Stimulated activated CD8-positive, alpha-beta memory T cell treated with anti-CD3 and anti-CD28 coated beads, Interleukin-4, amount 100 ng/mL, for 48 hours (primary cell): ENCODE measurements around the gene SIT1.
"Not testable (repeated sequence)": the region's sequence is repeated elsewhere in the genome, so short reads cannot be mapped to it uniquely, and the experiment has no call there.

Experiments used
- DNase-seq: peaks from one replicate; pipeline ENCODE4 v3.0.0-alpha.2; 2020

SIT1 gene

DNA sequence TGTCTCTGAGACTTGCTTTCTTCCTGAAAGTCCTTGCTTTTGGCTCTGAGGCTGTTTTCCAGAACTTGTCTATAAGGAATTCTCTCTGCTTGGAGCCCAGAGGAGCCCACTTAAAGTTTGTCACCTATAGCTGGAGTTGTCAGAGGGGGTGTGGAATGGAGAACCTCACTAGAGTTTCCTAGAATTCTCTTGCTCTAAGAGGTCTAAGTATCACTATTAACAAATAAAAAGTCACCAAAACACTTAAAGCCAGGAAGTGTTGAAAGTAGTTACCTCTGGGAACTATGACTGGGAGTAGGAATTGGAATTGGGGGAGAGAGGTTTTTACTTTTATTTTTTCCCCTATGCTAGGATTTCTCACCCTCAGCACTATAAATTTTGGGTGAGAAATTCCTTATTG is 15.0 kb downstream of the SIT1 start:
- DNase-seq, result no peak

DNA sequence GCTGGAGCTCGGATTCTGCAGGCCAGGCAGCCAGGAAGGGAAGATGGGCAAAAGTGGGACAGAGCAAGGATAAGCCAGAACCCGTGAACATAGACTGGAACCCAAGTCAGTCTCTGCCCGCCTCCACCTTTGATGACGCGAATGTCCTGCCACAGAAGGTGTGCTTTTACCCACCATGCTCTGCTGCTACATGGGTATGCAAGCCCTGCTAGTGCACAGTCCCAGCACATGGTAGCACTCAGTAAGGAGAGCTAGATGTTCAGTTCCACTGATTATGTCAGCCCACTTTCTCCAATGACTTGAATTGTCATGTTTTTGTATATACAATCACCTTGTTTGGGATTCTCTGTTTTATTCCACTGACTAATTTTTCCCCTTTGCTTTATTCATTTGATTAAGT is 21.1 kb downstream of the SIT1 start:
- DNase-seq, result no peak

DNA sequence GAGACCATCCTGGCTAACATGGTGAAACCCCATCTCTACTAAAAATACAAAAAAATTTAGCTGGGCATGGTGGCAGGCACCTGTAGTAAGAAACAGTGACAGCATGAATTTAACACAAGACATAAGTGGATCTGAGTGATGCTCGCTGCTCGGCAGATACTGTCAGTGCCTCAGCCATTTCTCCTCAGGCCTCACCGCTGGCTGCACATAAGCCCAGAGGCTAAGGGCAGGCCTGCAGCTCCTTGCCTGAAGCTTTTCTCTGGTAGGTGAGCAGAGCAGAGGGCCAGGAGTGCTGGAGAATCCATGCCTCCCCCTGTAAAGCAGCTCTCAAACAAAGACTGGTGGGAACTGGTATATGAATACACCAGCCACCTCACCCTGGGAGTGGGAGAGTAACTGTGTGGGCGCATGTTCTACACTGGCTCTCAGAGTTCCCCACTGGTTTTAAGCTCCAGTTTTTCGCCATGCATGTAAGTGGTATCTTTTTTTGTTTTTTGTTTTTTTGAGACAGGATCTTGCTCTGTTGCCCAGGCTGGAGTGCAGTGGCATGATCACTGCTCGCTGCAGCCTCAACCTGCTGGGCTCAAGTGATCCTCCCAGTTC is 22.2 kb downstream of the SIT1 start:
- no peak for DNase-seq

DNA sequence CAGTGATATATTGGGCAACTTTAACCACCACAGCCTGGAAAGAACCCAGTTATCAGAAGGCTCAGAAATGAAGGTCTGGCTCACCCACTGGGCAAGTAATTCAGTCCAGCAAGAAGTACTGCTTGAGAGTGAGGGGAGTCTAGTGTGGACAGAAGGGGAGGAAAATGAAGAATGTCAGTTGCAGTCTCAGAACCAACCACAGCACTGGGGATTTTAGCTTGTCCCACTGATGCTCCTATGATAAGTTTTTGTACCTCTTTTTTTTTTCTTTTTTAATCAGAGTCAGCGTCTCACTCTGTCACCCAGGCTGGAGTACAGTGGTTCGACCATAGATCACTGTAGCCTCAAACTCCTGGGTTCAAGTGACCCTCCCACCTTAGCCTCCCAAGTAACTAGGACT is 23.2 kb downstream of the SIT1 start:
- DNase-seq, result no peak

GRCh38 chr9:35619800-35620158 is 31.0 kb downstream of the SIT1 start:
- peak; percentile 42 for DNase-seq

DNA sequence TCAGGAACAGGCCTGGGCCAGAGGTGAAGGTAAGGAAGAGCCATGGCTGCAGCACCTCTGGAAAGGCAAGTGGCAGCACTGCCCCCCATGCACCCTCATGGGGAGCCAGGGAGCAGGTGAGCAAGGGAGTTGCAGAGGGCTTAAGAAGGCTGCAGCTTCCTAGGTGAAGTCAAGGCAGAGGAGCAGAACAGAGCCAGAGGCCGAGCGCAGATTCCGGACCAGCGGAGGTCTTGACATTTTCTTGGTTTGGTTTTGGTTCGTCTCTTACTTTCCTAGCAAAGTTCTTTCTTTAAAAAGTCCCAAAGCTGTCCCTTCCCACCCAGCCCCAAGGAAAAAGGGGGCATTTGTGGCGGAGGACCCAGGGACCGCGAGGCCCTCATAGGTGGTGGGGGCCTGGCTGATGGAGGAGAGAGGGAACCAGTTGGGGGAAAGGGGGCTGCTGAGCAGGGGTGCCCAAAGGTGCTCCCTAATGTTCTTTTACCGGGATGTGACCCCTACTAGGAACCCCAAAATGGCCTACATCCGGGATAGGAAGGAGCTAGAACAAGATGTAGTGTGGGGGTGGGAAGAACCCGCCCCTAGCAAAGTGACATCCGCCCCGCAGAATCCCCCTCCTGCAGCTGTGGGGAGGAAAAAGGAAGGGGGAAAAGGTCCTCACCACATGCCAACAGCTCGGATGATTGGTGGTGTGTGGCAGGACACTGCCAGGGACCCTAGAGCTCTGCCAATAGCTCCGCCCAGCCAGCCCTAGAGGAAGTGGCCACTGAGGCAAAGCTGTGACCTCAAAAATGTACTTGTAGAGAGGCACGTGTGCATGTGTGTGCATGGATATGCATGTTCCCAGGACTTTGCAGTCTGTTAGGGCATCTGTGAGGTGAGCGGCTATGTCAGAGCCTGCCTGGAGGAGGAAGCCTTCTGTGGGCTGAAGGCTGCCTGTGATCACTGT is 31.6 kb downstream of the SIT1 start:
- DNase-seq, result peak; percentile 69

GRCh38 chr9:35618325-35618727 is 32.4 kb downstream of the SIT1 start, which contains the start of gene CD72:
CD72 (minus strand) TSS chr9:35618413; CDS start chr9:35618303, 110 bp downstream.
- DNase-seq, result no peak

- no peak for DNase-seq
These were observed 33.2 kb downstream of the SIT1 start for GRCh38 chr9:35617548-35617947.

DNA sequence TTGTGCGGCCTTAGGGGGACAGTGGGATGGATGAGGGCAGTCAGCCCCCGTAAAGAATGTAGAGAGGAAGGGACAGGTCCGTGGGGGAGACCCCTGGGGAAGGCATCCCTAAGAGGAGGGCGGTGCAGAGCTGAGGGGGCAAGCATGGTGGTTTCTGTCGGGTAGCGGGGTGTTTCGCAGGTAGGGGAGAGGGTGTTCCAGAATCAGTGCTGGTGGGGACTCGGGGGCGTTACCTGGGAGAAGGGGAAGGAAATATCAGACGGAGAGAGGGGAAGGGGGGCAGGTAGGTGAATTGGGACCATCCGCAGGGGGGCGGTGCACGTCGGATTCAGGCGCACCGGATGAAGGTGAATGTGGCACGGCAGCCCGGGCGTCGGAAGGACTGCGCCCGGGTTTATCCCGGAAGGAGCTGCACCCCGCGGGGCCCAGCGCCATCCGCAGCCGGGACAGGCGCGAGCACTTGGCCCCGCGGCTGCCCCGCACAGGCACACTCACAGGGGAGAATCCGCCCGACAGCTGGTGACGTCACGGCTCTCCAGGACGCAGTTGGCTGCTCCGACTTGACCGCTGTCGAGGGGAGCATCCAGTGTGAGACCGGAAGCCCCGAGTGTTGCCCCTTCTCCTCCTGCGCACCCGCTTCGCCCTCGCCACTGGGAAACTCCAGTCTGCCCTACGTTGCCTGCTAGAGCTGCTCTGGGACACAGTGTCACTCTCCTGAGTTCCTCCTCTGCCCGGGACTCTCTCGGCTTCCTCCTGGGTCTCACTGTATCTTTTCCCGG is 33.9 kb downstream of the SIT1 start:
- peak; percentile 83 for DNase-seq

- DNase-seq, result no peak
These were observed 34.6 kb downstream of the SIT1 start for GRCh38 chr9:35615981-35616680.

DNA sequence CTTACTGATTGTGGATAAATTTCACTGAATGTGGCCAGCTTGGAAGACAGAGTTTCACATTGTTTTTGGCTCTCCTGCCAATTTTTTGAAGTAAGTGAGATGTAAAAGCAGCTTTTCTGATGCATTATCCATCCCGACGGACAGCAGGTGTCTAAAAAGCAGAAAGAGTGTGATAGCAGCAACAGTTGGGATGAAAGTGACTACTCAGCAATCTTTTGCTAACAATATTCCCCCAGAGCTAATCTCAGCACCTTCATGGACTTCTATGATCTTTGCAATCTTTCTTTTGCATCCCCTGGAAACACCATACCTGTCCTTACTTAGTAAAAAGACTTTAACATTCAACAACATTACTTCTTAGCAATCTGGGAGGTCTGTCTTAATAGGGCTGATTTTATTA is 37.9 kb downstream of the SIT1 start:
- DNase-seq, result no peak

GRCh38 chr9:35612066-35612465 is 38.7 kb downstream of the SIT1 start:
- DNase-seq, result not testable (repeated sequence)

GRCh38 chr9:35611230-35611797 is 39.4 kb downstream of the SIT1 start:
- DNase-seq, result peak; percentile 70

DNA sequence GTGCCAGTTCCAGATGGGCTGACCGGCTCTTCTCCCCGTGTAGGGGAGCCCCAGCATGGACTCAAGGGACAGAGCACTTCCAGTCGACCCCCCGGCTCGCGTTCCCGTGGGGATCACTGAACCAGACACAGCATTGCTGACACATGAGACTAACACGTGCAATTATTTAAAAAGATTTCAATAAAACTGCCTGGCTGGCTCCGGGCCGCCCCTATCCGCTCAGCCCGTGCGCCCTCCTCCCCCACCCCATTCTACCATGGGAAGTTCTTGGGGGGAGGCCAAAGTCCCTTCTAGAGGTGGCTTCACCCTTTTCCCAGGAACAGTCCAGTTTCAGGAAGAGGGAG is 40.9 kb downstream of the SIT1 start:
- no peak for DNase-seq

DNA sequence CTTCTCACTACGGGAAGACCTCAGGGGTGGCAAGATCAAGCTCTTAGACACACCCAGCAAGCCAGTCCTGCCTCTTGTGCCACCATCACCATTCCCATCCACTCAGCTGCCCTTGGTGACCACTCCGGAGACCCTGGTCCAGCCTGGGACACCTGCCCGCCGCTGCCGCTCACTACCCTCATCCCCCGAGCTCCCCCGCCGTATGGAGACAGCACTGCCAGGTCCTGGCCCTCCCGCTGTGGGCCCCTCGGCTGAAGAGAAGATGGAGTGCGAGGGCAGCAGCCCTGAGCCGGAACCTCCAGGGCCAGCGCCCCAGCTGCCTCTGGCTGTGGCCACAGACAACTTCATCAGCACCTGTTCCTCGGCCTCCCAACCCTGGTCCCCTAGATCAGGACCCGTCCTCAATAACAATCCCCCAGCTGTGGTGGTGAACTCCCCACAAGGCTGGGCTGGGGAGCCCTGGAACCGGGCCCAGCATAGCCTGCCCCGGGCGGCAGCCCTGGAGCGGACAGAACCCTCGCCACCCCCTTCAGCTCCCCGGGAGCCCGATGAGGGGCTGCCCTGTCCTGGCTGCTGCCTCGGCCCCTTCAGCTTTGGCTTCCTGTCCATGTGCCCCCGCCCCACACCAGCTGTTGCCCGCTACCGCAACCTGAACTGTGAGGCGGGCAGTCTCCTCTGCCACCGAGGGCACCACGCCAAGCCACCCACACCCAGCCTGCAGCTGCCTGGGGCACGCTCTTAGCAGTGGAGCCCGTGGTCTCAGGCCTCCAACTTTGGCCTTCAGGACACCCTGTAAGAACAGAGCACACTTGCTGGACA is 41.5 kb downstream of the SIT1 start:
- DNase-seq, result no peak

- no peak for DNase-seq
These were observed 42.5 kb downstream of the SIT1 start for GRCh38 chr9:35608221-35608620.

DNA sequence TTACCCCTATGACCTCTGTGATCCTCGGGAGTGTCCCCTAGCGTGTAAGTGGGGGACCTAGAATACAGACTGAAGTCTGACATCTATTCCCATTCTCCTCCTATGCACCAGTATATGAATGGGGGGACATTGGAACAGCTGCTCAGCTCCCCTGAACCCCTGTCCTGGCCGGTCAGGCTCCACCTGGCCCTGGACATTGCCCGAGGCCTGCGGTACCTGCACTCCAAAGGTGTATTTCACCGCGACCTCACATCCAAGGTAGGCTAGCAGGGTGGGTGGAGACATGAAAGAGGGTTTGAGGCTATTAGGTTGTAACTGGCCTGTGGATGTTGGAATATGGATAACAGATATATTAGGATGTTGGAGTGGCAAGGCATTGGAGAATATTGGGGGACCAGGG is 44.0 kb downstream of the SIT1 start:
- no peak for DNase-seq

GRCh38 chr9:35606138-35606504 is 44.6 kb downstream of the SIT1 start:
- no peak for DNase-seq

- peak; percentile 50 for DNase-seq
These were observed 45.2 kb downstream of the SIT1 start for GRCh38 chr9:35605351-35606137.

DNA sequence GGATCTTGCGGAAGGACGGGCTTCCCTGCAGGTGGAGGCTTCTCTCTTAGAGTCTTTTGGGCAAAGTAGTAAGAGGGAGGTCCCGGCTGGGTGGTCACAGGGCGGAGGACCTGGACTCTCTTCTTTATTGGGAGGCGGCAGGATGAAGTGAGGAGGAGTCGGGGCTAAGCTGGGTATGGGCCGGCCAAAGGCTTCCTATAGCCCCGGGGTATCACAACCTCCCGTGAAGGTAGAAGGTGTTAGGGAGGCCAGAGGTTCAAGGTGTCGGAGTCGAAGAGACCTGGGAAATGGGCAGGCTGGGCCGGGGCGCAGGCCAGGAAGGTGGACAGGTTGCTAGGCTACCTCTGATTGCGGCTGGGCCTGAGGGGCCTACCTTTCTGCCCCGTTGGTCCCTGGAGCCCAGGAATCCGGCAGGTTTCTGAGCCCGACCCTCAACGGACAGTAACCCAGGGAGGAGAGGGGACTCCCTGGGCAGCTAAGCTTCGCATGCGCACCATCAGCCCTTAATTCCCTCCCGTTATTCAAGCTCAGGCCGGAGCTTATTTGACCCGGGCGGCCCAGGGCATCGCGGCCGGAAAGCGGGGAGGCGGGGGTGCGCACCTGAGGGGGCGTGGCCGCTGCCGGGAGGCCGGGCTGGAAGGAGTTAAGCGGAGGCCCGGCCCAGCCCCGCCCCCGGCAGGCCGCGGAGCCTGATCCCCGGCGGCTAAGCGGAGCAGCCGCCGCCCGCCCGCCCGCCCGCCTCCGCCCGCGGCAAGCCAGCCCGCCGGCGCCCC is 46.0 kb downstream of the SIT1 start, which contains the start of gene TESK1:
Gene TESK1, plus strand, starts transcription at position 685 of the 773 bp plus-strand sequence. CDS start 358 bp downstream, outside the sequence.
- DNase-seq, result peak; percentile 89
